Adrenal gland (tissue), 5 donors: ENCODE results near the gene CAMK1D.

Experiments used
- CTCF ChIP-seq, 6 experiments: fragments of 450-650 bp in 4 of 6; fragments of 200-600 bp in 2 of 6; sonication (generic) in 1 of 6; IDR thresholded peaks; 1 replicate in 5 of 6; 2 replicates in 1 of 6; pipeline versions ENCODE4 v1.5.1 to v1.8.0; 2016 to 2021; ENCODE audit warnings: antibody characterized with exemption in 6 of 6, mild to moderate bottlenecking in 2 of 6, moderate library complexity in 1 of 6
- POLR2A ChIP-seq, 2 donors: fragments of 450-650 bp; IDR thresholded peaks; one replicate each; pipeline ENCODE4 v1.6.1; 2017; ENCODE audit warnings: antibody characterized with exemption in 2 of 2, mild to moderate bottlenecking in 2 of 2, moderate library complexity in 1 of 2
- donor health status: DM: no; HTN: no; CAD: no.

- TF ChIP-seq CTCF (IDR thresholded peaks at IDR 0.05) (no peak), POLR2A (IDR thresholded peaks at IDR 0.05) (no peak)
These were observed 320.7 kb downstream of the CAMK1D start for GRCh38 chr10:12670004-12670403.
